ENCODE measurements around the gene P2RX6.

P2RX6 gene

GRCh38 chr22:20980523-20980922, 34.4 kb upstream of the P2RX6 start:
- DNase-seq, result no peak

DNA sequence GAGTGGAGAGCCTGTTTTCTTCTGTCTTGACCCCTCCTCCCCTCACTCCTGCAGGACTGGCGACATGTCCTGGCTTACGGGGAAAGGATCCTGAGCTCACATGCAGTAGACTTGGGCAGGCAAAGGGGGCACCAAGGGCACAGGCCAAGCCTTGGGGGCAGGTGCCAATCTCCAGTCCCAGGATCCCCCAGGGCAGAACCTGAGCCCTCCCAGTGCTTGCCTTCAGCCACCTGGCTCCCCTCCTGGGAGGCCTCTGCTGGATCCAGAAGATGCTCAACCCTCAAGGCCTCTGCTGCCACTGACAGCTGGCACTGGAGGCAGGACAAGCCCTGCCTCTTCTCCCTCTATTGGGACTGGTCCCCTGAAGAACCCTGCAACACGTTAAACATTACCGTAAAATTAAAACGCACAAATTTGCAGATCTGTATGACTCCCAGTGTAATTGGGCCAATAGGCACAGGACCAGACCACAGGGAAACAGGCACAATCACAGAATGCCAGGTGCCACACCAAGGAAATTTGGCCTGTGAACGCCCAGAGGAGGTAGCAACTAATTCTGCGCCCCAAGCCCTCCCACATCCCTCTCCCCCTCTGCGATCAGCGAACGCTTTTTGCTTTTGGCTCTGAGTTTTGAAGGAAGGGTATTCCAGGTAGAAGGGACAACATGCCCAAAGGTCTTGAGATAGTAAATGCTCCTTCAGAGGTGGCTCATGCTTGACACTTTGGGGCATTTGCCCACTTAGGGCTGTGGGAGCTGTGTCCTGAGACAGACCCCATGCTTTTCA, 33.8 kb upstream of the P2RX6 start:
- DNase-seq, result no peak

- peak; percentile 40 for DNase-seq
Observed at GRCh38 chr22:20981787-20982562, 33.0 kb upstream of the P2RX6 start, which contains the start of gene LZTR1. Gene LZTR1 (plus strand): TSS chr22:20982297. CDS start chr22:20982372, 75 bp downstream.

GRCh38 chr22:20982563-20982882, 32.4 kb upstream of the P2RX6 start:
- no peak for DNase-seq

DNA sequence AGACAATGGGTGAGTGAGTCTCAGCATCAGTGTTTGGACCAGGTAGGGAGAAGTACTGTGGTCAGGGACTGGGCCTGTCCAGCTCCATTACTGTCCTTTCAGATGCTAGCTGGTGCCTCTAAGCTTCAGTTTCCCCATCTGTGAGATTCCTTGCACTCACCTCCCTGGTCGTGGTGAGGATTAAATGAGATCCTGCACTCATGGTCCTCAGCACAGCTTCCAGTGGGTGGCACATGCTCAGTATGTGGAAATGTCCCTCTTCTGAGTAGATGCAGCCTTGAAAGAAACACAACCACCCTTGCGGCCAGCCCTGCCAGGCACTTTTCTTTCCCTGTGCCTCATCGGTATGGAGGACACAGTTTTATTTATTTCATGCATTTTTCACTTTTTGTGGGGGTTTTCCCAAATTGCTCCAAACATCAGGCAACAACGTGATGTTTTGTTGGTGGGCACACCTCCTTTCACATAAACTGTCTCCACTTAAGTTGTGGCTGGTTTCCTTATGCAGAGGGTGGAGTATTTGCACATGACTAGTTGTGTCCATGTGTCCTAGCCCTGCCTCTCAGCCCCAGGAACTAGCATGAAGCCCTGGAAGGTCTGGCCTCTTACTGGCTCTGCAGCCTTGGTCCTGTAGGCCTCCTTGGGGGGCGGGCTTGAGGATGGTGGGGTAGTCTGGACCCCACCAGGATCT, 31.7 kb upstream of the P2RX6 start:
- no peak for DNase-seq

DNA sequence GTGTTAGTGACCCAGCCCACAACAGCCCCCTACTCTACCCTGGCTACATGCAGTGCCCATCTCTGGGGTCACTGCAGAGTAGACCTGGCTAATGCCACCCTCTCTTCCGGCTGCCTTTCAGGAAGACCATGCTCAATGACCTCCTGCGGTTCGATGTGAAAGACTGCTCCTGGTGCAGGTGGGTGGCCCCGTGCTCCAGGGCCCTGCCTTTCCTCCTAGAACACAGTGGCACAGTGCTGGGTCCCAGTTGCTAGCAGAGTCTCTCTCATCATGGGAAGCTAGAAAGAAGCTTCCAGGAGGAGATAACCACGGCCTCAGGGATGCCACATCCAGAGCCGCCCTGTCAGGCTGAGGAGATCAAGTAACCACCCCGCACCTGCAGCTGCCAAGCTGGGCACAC, 29.2 kb upstream of the P2RX6 start:
- no peak for DNase-seq

GRCh38 chr22:20986365-20986764, 28.6 kb upstream of the P2RX6 start:
- no peak for DNase-seq

DNA sequence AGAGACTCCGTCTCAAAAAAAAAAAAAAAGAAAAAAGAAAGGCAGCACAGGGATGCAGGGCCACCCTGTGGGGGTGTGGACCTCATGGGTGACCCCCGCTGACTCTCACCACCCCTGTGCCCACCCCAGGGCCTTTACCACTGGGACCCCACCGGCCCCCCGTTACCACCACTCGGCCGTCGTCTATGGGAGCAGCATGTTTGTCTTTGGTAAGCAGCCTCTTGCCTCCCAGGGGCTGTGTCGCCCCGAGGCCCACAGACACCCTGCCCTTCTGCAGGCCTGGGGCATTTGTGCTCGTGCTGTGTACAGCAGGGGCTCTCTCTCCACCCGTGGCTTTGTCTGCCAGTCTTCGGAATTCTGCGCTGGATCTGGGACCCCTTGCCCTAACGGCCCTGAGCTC, 27.6 kb upstream of the P2RX6 start:
- no peak for DNase-seq

GRCh38 chr22:20988573-20989322, 26.2 kb upstream of the P2RX6 start:
- DNase-seq, result no peak

DNA sequence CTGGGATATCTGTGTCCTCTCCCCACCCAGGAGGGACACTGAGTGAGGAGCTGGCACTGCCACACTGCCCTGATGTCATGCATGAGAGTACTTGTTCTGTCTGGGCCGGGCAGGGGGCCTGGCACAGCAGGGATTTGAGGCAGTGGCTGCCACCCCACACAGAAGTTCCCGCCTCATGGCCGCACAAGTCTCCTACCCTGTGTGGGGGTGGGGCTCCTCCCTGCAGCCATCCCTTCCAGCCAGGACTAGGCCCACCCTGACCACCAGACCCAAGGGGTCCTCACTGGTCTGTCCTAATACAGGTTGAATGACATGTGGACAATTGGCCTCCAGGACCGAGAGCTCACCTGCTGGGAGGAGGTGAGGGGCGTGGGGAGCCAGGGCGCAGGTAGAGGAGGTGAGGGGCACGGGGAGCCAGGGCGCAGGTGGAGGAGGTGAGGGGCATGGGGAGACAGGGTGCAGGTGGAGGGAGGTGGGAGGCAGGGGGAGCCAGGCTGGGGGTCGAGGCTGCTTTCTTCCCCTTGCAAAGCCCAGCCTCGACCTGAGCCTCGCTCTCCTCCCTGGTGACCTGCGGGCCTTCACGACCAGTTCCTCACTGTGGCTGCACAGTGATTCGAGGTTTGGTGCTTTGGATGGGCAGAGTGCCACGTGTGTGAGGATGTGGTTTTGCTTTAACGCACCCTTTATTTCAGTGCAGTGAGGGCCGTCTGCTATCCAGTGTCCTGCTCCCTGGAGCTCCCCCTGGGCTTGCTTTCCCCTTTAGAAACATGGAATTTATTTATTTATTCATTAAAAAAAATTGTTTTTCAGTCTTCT, 25.4 kb upstream of the P2RX6 start:
- DNase-seq, result no peak

DNA sequence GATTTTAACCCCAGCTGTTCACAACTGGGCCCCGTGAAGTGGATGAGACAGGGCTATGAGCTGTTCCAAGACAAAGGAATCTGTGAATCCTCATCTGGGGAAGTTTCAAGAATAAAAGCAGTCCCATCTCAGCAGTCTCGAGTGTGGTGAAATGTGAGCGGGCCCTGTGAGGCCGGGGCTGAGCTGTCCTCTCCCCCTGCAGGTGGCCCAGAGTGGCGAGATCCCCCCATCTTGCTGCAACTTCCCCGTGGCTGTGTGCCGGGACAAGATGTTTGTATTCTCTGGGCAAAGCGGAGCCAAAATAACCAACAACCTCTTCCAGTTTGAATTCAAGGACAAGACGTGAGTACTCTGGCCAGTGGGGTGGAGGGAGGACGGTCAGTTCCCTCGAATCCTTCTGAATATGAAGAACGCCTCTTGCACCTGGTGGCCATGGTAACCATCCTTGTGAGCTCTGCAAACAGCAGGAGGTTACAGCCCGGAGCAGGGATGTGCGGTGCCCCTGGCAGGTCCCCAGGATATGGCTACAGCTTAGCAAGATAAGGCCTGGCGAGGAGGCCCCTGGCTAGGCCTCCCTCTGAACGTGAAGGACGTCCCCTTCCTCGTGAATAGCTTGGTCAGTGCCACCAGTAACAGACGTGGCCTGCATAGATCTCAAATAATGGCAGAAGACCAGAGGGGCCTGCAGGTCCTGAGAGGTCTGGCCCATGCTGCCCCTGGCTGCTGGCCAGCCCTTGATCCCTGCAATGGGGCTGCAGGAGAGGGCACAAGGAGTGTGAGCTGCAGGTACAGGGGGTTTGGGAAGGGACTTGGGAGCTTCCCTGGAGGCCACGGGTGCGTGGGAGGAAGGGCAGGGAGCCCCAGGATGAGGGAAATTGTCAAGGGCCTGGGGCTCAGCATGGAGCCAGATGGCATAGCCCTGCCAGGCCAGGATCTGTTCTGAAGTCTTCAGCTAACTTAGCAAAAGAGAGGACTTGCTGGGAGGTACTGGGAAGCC, 24.5 kb upstream of the P2RX6 start:
- no peak for DNase-seq

DNA sequence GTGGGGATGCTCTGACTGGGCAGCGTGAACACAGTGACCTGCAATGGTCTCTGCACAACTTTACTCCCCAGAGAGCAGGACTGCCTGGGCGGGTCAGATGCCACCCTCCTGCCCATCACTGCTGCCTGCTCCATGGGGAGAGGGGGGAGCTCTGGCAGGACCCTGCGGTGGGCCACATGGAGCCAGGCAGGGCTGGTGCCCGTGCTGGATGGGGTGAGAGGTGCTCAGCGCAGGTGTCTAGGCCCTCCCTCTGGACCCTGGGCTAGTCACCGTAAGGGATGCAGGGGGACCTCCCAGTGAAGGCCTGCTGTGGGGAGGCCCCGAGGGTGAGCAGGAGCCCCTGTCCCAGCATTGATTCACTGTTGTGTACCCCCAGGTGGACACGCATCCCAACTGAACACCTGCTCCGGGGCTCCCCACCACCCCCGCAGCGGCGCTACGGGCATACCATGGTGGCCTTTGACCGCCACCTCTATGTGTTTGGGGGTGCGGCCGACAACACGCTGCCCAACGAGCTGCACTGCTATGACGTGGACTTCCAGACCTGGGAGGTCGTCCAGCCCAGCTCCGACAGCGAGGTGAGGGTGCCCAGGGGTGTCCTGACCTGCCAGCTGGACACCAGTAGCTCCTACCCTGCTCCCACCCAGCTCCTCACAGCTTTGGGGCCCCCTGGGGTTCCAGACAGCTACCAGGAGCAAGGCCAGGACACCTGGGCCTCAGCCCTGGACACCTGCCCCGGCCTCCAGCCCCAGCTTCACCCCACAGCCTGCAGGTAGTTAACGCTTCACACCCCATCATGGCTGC, 23.5 kb upstream of the P2RX6 start:
- no peak for DNase-seq

- no peak for DNase-seq
Observed at GRCh38 chr22:20992056-20992442, 22.9 kb upstream of the P2RX6 start.

DNA sequence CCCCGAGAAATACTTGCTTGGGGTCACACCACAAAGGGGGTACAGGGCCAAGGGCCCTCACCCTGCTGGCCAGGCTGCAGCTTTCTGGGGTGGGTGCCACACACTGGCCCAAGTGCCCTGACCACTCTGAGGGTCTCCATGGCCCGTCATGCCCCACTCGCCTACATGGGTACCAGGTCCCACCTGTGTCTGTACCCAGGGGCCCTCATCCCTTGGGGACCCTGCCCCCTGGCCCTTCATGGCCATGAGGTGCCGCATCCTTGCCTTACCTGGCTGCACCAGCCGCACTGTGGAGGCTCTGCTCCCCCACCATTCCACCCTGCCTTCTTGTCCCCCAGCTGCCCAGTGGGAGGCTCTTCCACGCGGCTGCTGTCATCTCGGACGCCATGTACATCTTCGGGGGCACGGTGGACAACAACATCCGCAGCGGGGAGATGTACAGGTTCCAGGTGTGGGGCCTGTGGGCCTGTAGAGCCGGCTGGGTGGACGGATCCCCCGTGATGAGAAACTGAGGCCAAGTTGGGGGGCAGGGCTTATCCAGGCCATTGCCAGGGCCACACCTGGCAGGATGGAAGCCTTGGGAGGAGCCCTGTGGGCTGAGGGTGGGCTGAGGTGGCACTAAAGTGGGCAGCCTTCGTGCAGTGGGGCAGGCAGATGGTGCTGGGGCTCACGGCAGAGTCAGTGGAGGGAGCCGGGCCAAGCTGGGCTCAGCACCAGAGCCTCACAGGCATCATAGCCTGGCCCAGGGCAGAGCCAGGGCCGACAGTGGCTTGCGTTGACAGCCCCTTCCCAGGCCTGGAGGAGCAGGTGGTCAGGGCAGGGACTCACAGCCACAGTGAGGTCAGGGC, 22.3 kb upstream of the P2RX6 start:
- no peak for DNase-seq

DNA sequence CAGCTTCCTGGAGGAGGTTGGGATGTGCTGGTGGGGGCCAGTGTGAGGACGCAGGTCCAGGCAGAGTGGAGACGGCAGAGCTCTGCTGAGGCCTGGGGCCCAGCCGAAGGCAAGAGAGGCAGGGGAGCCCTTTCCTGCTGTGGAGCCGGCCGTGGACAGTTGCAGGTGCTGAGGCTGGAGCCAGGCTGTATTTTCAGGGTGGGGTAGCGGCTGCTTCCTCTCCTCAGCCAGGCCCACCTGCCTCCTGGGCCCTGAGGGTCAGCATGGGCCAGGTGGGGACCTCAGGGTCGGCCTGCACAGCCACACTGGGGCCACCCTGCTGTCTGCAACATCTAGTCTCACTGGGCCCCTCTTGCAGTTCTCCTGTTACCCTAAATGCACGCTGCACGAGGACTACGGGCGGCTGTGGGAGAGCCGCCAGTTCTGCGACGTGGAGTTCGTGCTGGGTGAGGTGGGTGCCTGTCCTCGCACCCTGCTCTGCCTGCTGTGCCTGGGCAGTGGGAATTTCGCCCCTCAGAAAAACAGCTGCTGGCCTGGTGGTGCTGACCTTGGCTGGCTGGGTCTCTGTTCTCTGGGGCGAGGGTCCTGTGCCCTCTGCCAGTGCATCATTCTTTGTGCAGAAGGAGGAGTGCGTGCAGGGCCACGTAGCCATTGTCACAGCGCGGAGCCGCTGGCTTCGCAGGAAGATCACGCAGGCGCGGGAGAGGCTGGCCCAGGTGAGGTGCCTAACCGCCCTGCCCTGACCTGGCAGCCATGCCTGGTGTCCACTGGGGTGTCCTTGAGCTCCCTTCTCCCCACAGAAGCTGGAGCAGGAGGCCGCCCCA, 21.4 kb upstream of the P2RX6 start:
- no peak for DNase-seq

GRCh38 chr22:20994128-20994901, 20.6 kb upstream of the P2RX6 start:
- DNase-seq, result no peak

- DNase-seq, result no peak
Observed at GRCh38 chr22:20994902-20995241, 20.1 kb upstream of the P2RX6 start.
